Endodermal cell (in vitro differentiated cells): Measurements from ENCODE around the gene ENPEP. TPM values are rescaled to one million over a fixed set of nuclear protein-coding genes. Genes with fewer than 3 reads are reported as not detected.

ENCODE experiments used
- DNase-seq: peaks from one replicate; pipeline ENCODE4 v3.0.0-alpha.2; 2017
- H3K27ac ChIP-seq: 2 replicates; pipeline ENCODE4 v1.5.1; 2013; ENCODE audit warnings: mild to moderate bottlenecking, low read depth, low read length, moderate library complexity
- H3K27me3 ChIP-seq: 2 replicates; pipeline ENCODE4 v1.6.1; 2013; ENCODE audit warnings: mild to moderate bottlenecking, low read length, moderate library complexity; ENCODE audit not compliant: insufficient read depth, control insufficient read depth, poor library complexity, severe bottlenecking
- H3K36me3 ChIP-seq: 2 replicates; pipeline ENCODE4 v1.7.0; 2013; ENCODE audit warnings: mild to moderate bottlenecking, low read length, moderate library complexity; ENCODE audit not compliant: control insufficient read depth, insufficient read depth
- H3K4me1 ChIP-seq: one replicate; pipeline ENCODE4 v1.7.0; 2013; ENCODE audit warnings: low read length; ENCODE audit not compliant: control insufficient read depth, insufficient read depth
- H3K4me3 ChIP-seq: 2 replicates; pipeline ENCODE4 v1.5.1; 2013; ENCODE audit warnings: mild to moderate bottlenecking, low read length, moderate library complexity
- H3K9ac ChIP-seq: 2 replicates; pipeline ENCODE4 v1.6.1; 2013; ENCODE audit warnings: mild to moderate bottlenecking, low read length, moderate library complexity; ENCODE audit not compliant: poor library complexity, severe bottlenecking; ENCODE audit errors: extremely low read depth
- H3K9me3 ChIP-seq: 2 replicates; pipeline ENCODE4 v1.6.1; 2013; ENCODE audit warnings: mild to moderate bottlenecking, low read length, moderate library complexity; ENCODE audit not compliant: control insufficient read depth
- H3K27ac Mint-ChIP-seq: 2 replicates; pipeline ENCODE4 v1.8.0; 2020; ENCODE audit warnings: mixed read lengths
- H3K27me3 Mint-ChIP-seq: 2 replicates; pipeline ENCODE4 v1.8.0; 2021; ENCODE audit warnings: mild to moderate bottlenecking, mixed read lengths; ENCODE audit not compliant: insufficient read depth
- H3K36me3 Mint-ChIP-seq: 2 replicates; pipeline ENCODE4 v1.8.0; 2020; ENCODE audit warnings: low read depth, mixed read lengths
- H3K4me1 Mint-ChIP-seq: 2 replicates; pipeline ENCODE4 v1.8.0; 2020; ENCODE audit warnings: mixed read lengths
- H3K4me3 Mint-ChIP-seq: 2 replicates; pipeline ENCODE4 v1.8.0; 2020; ENCODE audit warnings: mild to moderate bottlenecking, moderate library complexity, mixed read lengths
- H3K9me3 Mint-ChIP-seq: 2 replicates; pipeline ENCODE4 v1.8.0; 2020; ENCODE audit warnings: mild to moderate bottlenecking, mixed read lengths
- CTCF ChIP-seq: fragments of 200-600 bp; sonication (generic); conservative IDR thresholded peaks from 2 replicates; pipeline ENCODE4 v1.5.0; 2021; ENCODE audit warnings: antibody characterized with exemption, mild to moderate bottlenecking
- WGBS, 2 experiments: methylation state at CpG; one replicate each; pipeline versions ENCODE4 v1.1.5 to v1.1.7; 2013; ENCODE audit warnings: missing lambda C conversion rate in 2 of 2, mixed read lengths in 1 of 2; ENCODE audit not compliant: insufficient coverage in 1 of 2, insufficient read length in 1 of 2; 5-methylcytosine and 5-hydroxymethylcytosine counted together
- total RNA-seq, 2 donors: library from RNA; stranded (reverse); fragmentation: NEBNext Ultra II Directional in 1 of 2; extraction: Animal tissue kit (Norgen Biotek cat#: 25700) in 1 of 2; gene quantifications; 2 replicates in 1 of 2; 3 replicates in 1 of 2; pipeline ENCODE4 v1.2.1, GENCODE V29; 2021

The ENPEP gene
- total RNA-seq, 2 donors from 2014 or later = 4.6 to 9.4 TPM

- H3K27ac ChIP-seq = no peak overlapping the region
- H3K36me3 ChIP-seq = peaks cover 46% of the 10 kb centered on the region
- Mint-ChIP-seq H3K4me3 (no peak overlapping the region), H3K9me3 (peaks cover 29% of the 10 kb centered on the region), H3K4me1 (no peaks in the 10 kb centered on the region), H3K27me3 (no peaks in the 10 kb centered on the region), H3K27ac (no peak overlapping the region), H3K36me3 (peaks cover 58% of the 10 kb centered on the region)
- no peaks in the 10 kb centered on the region for H3K4me1 ChIP-seq
- peak overlapping the region; percentile 64 for H3K4me3 ChIP-seq
- no peak for TF ChIP-seq CTCF
- H3K9me3 ChIP-seq = peaks cover 53% of the 10 kb centered on the region
- H3K9ac ChIP-seq = no peak overlapping the region
- DNase-seq = no peak
- WGBS, 2 experiments = 89 to 100% methylated on average over 1 to 2 of the region's 2 CpGs
- H3K27me3 ChIP-seq = no peaks in the 10 kb centered on the region
Measured at GRCh38 chr4:110596431-110596830, 120.5 kb downstream of the ENPEP start.

GRCh38 chr4:110597582-110597981 is 121.6 kb downstream of the ENPEP start:
- Histone ChIP-seq H3K36me3 (peaks cover 58% of the 10 kb centered on the region), H3K4me3 (peak overlapping the region; percentile 64), H3K4me1 (no peaks in the 10 kb centered on the region), H3K9ac (no peak overlapping the region), H3K27ac (no peak overlapping the region), H3K9me3 (peaks cover 53% of the 10 kb centered on the region), H3K27me3 (no peaks in the 10 kb centered on the region)
- Mint-ChIP-seq H3K27ac (no peak overlapping the region), H3K4me1 (no peaks in the 10 kb centered on the region), H3K4me3 (no peak overlapping the region), H3K9me3 (peaks cover 29% of the 10 kb centered on the region), H3K36me3 (peaks cover 64% of the 10 kb centered on the region), H3K27me3 (no peaks in the 10 kb centered on the region)
- DNase-seq = no peak
- TF ChIP-seq CTCF = no peak

- Mint-ChIP-seq H3K4me1 (peaks cover 14% of the 10 kb centered on the region), H3K27ac (no peak overlapping the region), H3K27me3 (no peaks in the 10 kb centered on the region), H3K36me3 (peaks cover 54% of the 10 kb centered on the region), H3K9me3 (peaks cover 15% of the 10 kb centered on the region), H3K4me3 (no peak overlapping the region)
- H3K4me3 ChIP-seq = no peak overlapping the region
- 100% methylated on average over 2 of the region's 2 CpGs; no CpG with 5 or more reads in 1 of the 2 experiments for WGBS, 2 experiments
- H3K27me3 ChIP-seq = no peaks in the 10 kb centered on the region
- peaks cover 52% of the 10 kb centered on the region for H3K36me3 ChIP-seq
- H3K27ac ChIP-seq = no peak overlapping the region
- no peak for DNase-seq
- H3K9ac ChIP-seq = no peak overlapping the region
- peaks cover 29% of the 10 kb centered on the region for H3K9me3 ChIP-seq
- H3K4me1 ChIP-seq = no peaks in the 10 kb centered on the region
- no peak for TF ChIP-seq CTCF
Measured at GRCh38 chr4:110602061-110602460, 126.1 kb downstream of the ENPEP start.
